Measurements from ENCODE around the gene CYP4A22. TPM values are rescaled to one million over a fixed set of nuclear protein-coding genes. Genes with fewer than 3 reads are reported as not detected.

The CYP4A22 gene
- total and polyA plus RNA-seq, 7 donors, result 1.4 TPM; not detected in 6

- Histone ChIP-seq H3K4me3 (no peak overlapping the region), H3K27ac (no peak overlapping the region), H3K4me1 (no peaks in the 10 kb centered on the region), H3K36me3 (no peaks in the 10 kb centered on the region), H3K9me3 (peaks cover 0 to 3% (median 0%) of the 10 kb centered on the region in 4 donors), H3K27me3 (no peaks in the 10 kb centered on the region)
- intact Hi-C loops (cut with DNase I), result no loop called here
- DNase-seq, result no peak
- TF ChIP-seq POLR2A (IDR thresholded peaks at IDR 0.05) (no peak), CTCF (IDR thresholded peaks at IDR 0.05) (no peak), EP300 (IDR thresholded peaks at IDR 0.05) (no peak), POLR2AphosphoS5 (IDR thresholded peaks at IDR 0.05) (no peak)
Observed at GRCh38 chr1:47160716-47161115, 23.5 kb downstream of the CYP4A22 start.

GRCh38 chr1:47161298-47162040, 24.2 kb downstream of the CYP4A22 start:
- H3K9me3 ChIP-seq, result peaks cover 0 to 3% (median 1%) of the 10 kb centered on the region in 4 donors
- DNase-seq, result no peak
- TF ChIP-seq EP300 (IDR thresholded peaks at IDR 0.05) (no peak), CTCF (IDR thresholded peaks at IDR 0.05) (no peak), POLR2A (IDR thresholded peaks at IDR 0.05) (no peak), POLR2AphosphoS5 (IDR thresholded peaks at IDR 0.05) (no peak)
- no peaks in the 10 kb centered on the region for H3K27me3 ChIP-seq
- no peak overlapping the region for H3K27ac ChIP-seq
- 76 to 81% methylated on average over 5 of the region's 5 CpGs for WGBS, 2 donors
- no peaks in the 10 kb centered on the region for H3K4me1 ChIP-seq
- no peak overlapping the region for H3K4me3 ChIP-seq
- intact Hi-C loops (cut with DNase I), result no loop called here
- H3K36me3 ChIP-seq, result no peaks in the 10 kb centered on the region

GRCh38 chr1:47164552-47164951, 27.3 kb downstream of the CYP4A22 start:
- TF ChIP-seq EP300 (IDR thresholded peaks at IDR 0.05) (no peak), POLR2A (IDR thresholded peaks at IDR 0.05) (no peak), CTCF (IDR thresholded peaks at IDR 0.05) (no peak), POLR2AphosphoS5 (IDR thresholded peaks at IDR 0.05) (no peak)
- H3K9me3 ChIP-seq, result peaks cover 0 to 3% (median 1%) of the 10 kb centered on the region in 4 donors
- intact Hi-C loops (cut with DNase I), result no loop called here
- H3K36me3 ChIP-seq, result no peaks in the 10 kb centered on the region
- no peak for DNase-seq
- H3K4me1 ChIP-seq, result no peaks in the 10 kb centered on the region
- no peak overlapping the region for H3K27ac ChIP-seq
- no peaks in the 10 kb centered on the region for H3K27me3 ChIP-seq
- H3K4me3 ChIP-seq, result no peak overlapping the region

- TF ChIP-seq POLR2AphosphoS5 (IDR thresholded peaks at IDR 0.05), result no peak
- no peak for TF ChIP-seq POLR2A (IDR thresholded peaks at IDR 0.05)
- no peak for TF ChIP-seq EP300 (IDR thresholded peaks at IDR 0.05)
- TF ChIP-seq CTCF (IDR thresholded peaks at IDR 0.05), result no peak
- no peak for DNase-seq
- no peak overlapping the region for H3K4me3 ChIP-seq
- H3K4me1 ChIP-seq, result no peaks in the 10 kb centered on the region
- no peaks in the 10 kb centered on the region for H3K27me3 ChIP-seq
- peaks cover 0 to 3% (median 0%) of the 10 kb centered on the region in 4 donors for H3K9me3 ChIP-seq
- no peak overlapping the region for H3K27ac ChIP-seq
- no peaks in the 10 kb centered on the region for H3K36me3 ChIP-seq
- 90 to 92% methylated on average over 5 of the region's 5 CpGs for WGBS, 2 donors
- intact Hi-C loops (cut with DNase I), result no loop called here
Observed at GRCh38 chr1:47172782-47173181, 35.5 kb downstream of the CYP4A22 start.

GRCh38 chr1:47174656-47175020, 37.4 kb downstream of the CYP4A22 start:
- no peak overlapping the region for H3K4me3 ChIP-seq
- H3K36me3 ChIP-seq, result no peaks in the 10 kb centered on the region
- no peaks in the 10 kb centered on the region for H3K27me3 ChIP-seq
- peaks cover 0 to 3% (median 0%) of the 10 kb centered on the region in 4 donors for H3K9me3 ChIP-seq
- DNase-seq, result no peak
- peaks cover 0 to 5% (median 4%) of the 10 kb centered on the region in 4 donors for H3K4me1 ChIP-seq
- intact Hi-C loops (cut with DNase I), result no loop called here
- H3K27ac ChIP-seq, result no peak overlapping the region
- TF ChIP-seq POLR2A (IDR thresholded peaks at IDR 0.05) (no peak), EP300 (IDR thresholded peaks at IDR 0.05) (no peak), CTCF (IDR thresholded peaks at IDR 0.05) (no peak), POLR2AphosphoS5 (IDR thresholded peaks at IDR 0.05) (no peak)

Data from sigmoid colon (tissue), 7 donors.